GM12872 (cell line): ENCODE data around the gene THSD4.

ENCODE experiments used
- TF ChIP-seq, protein P1 (sequence below): IDR thresholded peaks from 3 replicates; pipeline ENCODE4 v1.5.1; 2011; ENCODE audit warnings: low read depth, mild to moderate bottlenecking, low read length, moderate library complexity; ENCODE audit not compliant: insufficient read depth

The THSD4 gene

GRCh38 chr15:71465131-71465955 is 350.1 kb downstream of the THSD4 start:
- TF ChIP-seq, protein P1, sequence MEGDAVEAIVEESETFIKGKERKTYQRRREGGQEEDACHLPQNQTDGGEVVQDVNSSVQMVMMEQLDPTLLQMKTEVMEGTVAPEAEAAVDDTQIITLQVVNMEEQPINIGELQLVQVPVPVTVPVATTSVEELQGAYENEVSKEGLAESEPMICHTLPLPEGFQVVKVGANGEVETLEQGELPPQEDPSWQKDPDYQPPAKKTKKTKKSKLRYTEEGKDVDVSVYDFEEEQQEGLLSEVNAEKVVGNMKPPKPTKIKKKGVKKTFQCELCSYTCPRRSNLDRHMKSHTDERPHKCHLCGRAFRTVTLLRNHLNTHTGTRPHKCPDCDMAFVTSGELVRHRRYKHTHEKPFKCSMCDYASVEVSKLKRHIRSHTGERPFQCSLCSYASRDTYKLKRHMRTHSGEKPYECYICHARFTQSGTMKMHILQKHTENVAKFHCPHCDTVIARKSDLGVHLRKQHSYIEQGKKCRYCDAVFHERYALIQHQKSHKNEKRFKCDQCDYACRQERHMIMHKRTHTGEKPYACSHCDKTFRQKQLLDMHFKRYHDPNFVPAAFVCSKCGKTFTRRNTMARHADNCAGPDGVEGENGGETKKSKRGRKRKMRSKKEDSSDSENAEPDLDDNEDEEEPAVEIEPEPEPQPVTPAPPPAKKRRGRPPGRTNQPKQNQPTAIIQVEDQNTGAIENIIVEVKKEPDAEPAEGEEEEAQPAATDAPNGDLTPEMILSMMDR, result no peak

GRCh38 chr15:71468715-71469114 is 353.4 kb downstream of the THSD4 start:
- TF ChIP-seq, protein P1, result no peak

DNA sequence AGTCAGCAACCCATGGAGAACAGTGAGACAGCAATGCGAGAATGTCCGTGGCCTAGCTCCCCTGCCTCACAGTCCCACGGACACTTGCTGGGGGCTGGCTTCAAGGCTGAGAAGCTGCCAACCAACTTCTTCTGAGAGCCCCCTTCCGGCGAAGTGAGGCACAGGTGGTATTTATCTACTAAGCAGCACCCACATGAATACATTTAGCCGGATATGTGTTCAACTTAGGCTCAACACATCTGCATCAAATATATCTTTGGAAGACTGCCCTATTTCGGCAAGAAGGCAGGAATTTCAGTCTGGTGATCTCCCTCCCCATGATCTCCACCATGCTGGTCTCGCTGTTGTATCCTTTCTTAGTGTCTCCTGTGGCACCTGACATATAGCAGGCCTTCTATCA is 354.1 kb downstream of the THSD4 start:
- TF ChIP-seq, protein P1, result peak; percentile 18; the same call in 1 of the 3 replicates

DNA sequence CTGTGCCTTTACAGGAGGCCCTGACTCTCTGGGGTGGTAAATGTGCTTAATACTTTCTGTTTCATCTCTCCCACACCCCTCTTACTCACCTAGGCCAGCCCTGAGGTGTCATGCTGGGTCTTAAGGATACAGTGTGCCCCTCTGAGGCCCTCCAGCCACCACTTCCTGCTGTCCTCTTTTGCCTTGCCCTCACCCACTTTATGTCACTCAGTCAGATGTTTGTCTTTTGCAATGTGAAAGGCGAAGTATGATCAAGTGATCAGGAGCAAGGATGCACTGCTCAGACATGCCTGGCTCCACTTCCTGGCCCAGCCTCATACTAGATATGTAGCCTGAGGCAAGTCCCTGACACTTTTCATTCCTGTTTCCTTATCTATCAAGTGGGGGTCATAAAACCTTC is 356.1 kb downstream of the THSD4 start:
- TF ChIP-seq, protein P1, result no peak

GRCh38 chr15:71472566-71472965 is 357.3 kb downstream of the THSD4 start:
- TF ChIP-seq, protein P1, result no peak

DNA sequence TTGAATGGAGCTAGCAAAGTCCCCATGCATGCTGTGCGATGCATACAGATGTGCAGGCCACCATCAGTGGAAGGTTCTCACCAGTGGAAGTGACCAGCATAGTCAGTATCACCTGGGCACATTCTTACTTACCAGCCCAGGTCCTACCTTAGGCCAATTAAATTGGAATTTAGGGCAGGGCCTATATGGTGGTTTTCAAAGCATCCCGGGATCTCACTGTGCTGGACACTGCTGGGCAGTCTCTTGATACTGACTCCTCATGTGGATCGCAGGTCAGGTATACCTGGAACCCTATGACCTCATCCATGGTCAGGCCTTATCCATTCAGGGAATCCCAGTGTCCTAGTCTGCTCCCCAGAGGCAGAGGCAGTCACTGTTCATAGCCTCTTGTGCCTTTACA is 358.5 kb downstream of the THSD4 start:
- TF ChIP-seq, protein P1, result no peak

DNA sequence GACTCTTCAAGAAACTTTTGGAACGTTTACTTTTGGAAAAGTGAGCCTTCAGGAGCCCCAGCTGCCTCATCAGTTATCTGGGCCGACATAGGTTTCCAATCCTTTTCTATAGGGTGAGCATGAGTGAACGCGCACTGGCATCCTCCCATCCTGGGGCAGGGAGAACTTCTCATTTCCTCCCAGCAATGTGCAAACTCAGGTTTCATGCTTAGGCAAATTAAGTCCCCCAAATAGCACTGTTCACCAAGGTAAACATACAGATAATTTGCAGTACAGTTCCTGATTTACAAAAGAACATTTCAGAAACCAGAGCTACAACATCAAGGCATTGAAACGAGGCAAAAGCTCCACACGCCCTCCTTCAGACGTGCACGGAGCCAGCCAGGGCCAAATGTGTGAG is 361.6 kb downstream of the THSD4 start:
- TF ChIP-seq, protein P1, result no peak
